GM03348 (cell line): ENCODE results near the gene ESYT1.

ENCODE experiments used
- DNase-seq: peaks from one replicate; pipeline ENCODE4 v3.0.0; 2012; ENCODE audit warnings: low spot score

Gene ESYT1, protein sequence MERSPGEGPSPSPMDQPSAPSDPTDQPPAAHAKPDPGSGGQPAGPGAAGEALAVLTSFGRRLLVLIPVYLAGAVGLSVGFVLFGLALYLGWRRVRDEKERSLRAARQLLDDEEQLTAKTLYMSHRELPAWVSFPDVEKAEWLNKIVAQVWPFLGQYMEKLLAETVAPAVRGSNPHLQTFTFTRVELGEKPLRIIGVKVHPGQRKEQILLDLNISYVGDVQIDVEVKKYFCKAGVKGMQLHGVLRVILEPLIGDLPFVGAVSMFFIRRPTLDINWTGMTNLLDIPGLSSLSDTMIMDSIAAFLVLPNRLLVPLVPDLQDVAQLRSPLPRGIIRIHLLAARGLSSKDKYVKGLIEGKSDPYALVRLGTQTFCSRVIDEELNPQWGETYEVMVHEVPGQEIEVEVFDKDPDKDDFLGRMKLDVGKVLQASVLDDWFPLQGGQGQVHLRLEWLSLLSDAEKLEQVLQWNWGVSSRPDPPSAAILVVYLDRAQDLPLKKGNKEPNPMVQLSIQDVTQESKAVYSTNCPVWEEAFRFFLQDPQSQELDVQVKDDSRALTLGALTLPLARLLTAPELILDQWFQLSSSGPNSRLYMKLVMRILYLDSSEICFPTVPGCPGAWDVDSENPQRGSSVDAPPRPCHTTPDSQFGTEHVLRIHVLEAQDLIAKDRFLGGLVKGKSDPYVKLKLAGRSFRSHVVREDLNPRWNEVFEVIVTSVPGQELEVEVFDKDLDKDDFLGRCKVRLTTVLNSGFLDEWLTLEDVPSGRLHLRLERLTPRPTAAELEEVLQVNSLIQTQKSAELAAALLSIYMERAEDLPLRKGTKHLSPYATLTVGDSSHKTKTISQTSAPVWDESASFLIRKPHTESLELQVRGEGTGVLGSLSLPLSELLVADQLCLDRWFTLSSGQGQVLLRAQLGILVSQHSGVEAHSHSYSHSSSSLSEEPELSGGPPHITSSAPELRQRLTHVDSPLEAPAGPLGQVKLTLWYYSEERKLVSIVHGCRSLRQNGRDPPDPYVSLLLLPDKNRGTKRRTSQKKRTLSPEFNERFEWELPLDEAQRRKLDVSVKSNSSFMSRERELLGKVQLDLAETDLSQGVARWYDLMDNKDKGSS

DNA sequence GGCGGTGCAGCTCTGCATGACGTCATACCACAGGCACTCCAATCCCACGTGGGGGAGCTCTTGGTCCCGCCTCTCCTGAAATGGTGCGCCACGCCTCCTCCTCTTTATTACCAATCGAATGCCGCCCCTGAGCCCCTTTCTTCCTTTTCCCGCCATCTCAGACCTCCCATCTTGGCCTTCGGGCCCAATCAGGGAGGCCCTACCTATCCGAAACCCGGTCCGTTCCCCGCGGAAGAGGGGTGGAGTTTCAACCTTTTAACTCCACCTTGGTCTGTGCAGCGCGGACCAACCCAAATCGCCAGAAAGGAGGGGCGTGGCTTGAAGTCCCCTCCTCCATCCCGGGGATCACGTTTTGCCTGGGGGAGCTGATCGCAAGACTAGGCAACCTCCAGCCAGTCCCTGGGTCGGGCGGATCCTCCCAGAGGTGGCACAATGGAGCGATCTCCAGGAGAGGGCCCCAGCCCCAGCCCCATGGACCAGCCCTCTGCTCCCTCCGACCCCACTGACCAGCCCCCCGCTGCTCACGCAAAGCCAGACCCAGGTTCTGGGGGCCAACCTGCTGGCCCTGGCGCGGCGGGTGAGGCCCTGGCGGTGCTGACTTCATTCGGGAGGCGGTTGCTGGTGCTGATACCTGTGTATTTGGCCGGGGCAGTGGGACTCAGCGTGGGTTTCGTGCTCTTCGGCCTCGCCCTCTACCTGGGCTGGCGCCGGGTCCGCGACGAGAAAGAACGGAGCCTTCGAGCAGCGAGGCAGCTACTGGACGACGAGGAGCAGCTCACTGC is at the start of gene ESYT1:
TSS of gene ESYT1 (plus strand) at position 380 of the 782 bp plus-strand sequence. CDS start at position 433, 53 bp downstream.
- peak; percentile 97 for DNase-seq

DNA sequence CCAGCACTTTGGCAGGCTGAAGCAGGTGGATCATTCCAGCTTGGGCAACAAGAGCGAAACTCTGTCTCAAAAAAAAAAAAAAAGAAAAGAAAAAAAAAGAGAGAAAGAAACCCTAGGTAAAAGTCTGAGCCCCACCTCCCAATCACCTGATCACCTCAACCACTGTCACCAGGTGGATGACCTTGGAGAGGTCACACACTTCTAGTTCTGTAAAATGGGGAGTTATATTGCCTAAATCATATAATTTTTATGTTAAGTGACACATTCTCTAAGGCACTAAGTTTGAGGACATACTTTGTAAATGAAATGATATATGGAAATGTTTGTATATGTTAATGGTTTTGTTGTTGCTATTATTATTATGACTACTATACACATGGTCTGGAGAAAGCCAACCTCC is 49.6 kb upstream of the ESYT1 start:
- no peak for DNase-seq

DNA sequence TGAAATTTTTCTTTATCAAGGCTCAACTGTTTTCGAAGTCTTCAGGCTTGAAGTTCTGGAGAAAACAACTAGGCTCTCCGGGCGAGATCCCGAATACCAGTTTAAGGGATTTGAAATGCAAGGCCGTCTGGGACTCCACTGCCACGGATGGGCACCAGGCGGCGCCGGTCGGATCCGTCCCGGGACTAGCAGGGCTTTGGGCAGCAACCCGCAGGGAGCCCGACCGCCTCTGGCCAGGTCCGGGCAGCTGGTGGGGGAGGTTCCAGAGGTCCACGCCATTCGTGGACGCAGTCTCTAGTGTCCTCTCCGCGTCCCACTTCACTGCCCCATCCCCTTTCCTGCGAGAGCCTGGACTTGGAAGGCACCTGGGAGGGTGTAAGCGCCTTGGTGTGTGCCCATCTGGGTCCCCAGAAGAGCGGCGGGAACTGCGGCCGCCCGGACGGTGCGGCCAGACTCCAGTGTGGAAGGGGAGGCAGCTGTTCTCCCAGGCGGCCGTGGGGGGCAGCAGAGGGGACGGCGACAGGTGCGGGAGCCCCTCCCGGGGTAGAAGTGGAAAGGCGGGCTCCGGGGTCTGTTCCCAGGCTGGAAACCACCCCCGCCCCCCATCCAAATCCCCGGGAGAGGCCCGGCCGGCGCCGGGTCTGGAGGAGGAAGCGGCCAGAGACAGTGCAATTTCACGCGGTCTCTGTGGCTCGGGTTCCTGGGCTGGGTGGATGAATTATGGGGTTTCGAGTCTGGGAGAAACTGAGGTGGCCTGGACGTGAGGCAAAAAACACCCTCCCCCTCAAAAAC is 48.9 kb upstream of the ESYT1 start:
- DNase-seq: peak; percentile 90

DNA sequence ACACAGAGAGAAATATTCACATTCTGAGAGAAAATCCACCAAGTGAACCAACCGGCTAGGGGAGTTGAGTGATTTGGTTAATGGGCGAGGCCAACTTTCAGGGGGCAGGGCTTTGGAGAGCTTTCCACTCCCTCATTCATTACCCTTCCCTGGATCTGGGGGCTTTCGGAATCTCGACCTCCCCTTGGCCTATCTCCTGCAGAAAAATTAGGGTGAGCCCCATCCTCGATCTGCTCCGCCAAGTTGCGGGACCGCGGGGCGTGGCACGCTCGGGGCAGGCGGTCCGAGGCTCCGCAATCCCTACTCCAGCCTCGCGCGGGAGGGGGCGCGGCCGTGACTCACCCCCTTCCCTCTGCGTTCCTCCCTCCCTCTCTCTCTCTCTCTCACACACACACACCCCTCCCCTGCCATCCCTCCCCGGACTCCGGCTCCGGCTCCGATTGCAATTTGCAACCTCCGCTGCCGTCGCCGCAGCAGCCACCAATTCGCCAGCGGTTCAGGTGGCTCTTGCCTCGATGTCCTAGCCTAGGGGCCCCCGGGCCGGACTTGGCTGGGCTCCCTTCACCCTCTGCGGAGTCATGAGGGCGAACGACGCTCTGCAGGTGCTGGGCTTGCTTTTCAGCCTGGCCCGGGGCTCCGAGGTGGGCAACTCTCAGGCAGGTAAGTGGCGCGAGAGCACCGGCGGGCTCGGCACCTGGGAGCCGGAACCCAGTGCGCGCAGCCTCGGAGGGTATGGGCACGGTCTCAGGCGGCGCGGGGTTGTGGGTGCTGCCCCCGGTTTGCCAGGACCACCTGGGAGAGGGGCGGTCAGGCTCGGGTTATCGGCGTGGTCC is 48.1 kb upstream of the ESYT1 start, which contains the start of gene ERBB3:
TSS of gene ERBB3 (plus strand) at position 443 of the 833 bp plus-strand sequence. CDS start at position 579, 136 bp downstream.
- peak; percentile 94 for DNase-seq

DNA sequence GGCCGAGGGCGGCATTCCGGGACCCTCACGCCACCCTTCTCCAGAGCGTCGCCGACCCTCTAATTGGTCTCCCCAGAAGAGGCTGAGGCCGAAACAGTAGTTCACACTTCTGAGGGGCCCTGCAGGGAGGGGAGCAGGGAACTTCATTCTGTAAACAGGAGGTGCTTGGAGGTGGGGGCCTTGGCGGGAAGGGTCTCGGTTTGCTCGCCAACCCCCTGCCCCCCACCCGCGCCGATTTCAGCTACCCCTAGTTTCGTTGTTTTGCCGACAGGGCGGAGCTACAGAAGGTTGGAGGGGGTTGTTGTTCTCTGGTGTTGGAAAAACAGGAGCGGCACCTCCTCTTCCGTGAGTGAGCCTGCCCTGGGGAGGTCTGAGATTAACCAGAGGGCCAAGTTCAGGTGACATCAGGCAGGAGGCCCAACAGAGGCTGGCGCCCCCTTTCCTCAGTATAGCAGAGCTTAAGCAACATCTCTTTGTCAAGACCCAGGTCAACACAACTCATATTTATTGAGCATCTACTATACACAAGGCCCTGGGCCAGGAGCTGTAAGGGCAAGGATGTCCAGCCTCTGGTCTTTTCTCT is 47.4 kb upstream of the ESYT1 start:
- DNase-seq: no peak

DNA sequence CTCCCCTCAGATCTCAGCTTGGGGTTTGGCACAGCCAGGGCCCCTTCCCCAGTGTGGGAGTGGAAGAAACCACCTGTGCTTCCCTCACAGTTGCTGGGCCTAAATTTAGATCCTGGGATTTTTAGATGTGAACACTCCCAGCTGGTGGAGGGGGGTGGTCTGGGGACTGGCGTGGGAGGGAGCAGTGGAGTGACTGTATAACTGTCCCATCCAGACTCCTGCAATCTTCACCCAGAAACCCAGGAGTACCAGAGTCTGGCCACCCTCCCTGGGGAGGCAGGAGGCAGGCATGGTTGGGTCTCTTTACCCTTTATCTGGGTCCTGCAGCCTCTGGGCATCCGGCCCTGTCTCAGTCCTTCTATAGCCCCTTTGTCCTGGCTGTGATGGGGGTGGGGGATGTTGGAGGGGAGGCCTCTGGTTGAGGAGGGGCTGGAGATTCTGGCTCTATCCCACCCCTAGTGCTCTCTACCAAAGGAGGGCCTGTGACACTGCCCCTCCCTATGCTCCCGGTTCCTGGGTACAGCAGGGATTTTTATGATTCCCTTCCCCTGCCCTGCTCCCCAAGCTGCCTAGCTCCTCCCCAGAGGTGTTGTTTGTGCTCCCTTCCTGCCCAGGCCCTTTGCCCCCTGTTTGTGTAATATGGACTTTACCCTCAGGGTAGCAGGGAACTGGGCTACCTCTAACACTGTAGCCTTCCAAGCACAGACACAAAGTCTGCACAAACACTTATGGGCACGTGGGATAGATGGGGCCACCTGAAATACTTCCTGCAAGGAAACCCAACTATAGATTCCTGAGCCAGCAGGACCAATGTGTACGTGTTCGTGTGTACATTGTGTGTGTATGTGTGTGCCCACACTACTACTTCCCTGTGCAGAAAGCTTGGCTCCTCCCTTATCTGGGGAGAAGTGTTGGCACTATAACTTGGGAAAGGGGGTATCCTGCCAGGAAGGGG is 46.4 kb upstream of the ESYT1 start:
- no peak for DNase-seq

DNA sequence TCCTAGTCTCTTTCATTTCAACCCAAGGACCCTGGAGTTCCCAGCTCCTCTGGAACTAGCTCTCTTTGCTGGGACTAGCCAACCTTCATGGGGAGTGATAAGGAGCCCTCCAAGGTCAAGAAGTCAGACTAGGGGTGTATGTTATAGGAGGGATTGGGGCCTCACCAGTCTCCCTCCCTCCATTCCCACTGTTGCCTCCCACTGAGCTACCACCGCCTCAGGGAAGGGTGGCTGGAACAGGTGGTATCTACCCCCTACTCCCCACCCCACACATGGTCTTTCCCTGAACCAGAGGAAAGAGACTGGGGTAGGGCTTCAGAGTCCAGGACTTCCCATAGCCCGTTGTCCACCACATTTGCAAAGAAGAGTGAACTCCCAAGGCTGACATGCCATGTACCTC is 45.7 kb upstream of the ESYT1 start:
- DNase-seq: no peak

DNA sequence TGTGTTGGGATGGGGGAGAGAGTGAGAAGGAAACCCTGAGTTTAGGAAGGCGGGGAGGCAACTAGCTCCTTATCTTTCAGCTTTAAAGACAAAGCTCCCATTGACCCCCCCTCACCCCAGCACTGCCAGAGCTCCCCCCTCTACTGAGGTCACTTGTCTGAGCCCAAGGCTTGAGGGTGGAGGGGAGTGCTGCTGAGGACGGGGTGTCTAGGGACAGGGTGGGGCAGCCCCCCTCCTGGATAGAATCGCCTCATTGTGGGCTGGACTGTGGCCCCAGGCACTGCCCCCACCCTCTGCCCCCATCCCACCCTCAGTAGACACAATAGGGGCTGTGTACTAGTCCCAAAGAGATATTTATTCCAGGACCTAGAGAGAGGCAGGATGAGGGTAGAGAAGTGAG is 45.1 kb upstream of the ESYT1 start:
- no peak for DNase-seq

DNA sequence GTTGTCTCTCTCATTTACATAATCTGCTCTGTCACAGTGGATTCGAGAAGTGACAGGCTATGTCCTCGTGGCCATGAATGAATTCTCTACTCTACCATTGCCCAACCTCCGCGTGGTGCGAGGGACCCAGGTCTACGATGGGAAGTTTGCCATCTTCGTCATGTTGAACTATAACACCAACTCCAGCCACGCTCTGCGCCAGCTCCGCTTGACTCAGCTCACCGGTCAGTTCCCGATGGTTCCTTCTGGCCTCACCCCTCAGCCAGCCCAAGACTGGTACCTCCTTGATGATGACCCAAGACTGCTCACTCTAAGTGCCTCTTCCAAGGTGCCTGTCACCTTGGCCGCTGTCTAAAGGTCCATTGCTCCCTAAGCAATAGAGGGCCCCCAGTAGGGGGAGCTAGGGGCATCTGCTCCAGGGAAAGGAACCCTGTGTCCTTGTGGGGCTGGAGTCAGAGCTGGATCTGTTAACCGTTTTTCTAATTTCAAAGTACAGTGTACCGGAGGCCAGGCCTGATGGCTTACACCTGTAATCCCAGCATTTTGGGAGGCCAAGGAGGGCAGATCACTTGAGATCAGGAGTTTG is 43.0 kb upstream of the ESYT1 start:
- no peak for DNase-seq

DNA sequence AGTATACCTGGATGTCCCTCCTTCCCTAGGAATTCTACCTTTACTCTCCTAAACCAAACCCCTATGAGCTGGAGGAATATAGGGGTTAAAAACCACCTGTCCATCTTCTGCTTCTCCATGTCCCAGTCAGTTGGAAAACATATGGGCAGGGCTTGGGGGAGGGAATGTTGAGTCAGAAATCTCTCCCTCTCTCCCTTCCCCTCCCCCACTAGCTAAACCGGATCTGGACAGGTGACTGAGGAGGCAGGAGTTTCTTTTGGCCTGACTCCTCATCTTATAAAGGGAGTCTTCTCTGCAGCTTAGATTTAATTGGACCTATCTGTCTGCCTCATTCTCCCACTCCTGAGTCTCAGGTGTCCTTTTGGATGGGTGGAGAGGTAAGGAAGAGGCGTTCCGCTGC is 42.0 kb upstream of the ESYT1 start:
- DNase-seq: no peak

DNA sequence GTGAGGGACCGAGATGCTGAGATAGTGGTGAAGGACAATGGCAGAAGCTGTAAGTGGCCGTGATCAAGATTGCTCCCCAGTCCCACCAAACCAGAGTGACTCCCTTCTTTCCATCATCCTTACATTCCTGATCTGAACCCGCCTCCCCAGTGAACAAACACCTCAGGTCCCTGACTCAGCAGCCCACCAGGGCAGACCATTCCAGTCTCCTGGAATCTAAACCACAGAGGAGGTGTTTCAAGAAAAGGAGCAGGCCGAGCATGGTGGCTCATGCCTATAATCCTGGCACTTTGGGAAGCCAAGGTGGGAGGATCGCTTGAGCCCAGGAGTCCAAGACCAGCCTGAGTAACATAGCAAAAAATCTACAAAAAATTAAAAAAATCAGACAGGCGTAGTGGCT is 41.5 kb upstream of the ESYT1 start:
- DNase-seq: no peak

DNA sequence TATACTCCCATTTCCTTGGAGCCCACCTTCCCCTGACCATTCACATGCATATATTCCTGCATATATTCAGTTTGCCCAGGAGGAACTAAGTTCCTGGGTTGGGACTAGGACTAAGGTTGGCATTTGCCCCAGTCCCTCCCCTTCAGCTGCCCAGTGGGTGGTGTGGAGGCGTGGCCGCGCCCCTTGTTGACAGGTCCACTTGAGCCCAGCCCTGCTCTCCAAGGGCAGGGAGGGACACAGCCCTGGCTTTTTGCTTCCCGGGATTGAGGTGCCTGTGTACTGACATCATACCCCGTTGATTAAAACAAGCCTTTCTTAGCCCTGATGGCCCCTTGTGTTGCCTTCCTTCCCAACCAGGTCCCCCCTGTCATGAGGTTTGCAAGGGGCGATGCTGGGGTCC is 40.8 kb upstream of the ESYT1 start:
- no peak for DNase-seq

DNA sequence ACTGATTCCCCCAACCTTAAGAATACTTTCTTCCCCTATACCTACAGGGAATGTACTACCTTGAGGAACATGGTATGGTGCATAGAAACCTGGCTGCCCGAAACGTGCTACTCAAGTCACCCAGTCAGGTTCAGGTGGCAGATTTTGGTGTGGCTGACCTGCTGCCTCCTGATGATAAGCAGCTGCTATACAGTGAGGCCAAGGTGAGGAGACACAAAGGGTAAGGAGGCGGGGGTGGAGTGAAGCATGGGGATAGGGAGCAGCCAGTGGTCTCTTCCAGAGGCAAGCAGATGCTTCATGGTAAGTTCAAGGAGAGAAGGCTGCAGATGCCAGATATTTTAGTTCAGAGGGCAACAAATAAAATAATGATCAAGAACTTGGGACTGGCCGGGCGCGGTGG is 30.3 kb upstream of the ESYT1 start:
- no peak for DNase-seq

DNA sequence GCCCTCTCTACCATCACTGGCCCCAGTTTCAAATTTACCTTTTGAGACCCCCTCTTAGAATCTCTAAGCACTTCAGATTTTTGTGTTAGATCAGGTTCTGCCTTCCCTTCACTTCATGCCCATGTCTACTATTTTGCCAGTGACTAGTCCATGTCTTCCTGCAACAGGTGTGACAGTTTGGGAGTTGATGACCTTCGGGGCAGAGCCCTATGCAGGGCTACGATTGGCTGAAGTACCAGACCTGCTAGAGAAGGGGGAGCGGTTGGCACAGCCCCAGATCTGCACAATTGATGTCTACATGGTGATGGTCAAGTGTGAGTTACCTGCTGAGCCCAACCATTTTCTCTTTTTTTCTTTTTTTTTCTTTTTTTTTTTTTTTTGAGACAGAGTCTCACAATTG is 29.5 kb upstream of the ESYT1 start:
- no peak for DNase-seq

DNA sequence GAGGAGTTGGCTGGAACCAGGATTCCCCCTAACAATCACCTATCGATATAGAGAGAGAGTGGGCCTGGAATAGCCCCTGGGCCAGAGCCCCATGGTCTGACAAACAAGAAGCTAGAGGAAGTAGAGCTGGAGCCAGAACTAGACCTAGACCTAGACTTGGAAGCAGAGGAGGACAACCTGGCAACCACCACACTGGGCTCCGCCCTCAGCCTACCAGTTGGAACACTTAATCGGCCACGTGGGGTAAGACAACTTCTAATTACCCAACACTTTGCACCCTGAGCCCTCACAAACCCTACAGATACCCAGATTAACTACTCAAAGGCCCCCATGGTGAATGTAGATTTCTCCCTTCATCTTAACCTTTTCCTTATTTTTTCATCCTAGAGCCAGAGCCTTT is 28.3 kb upstream of the ESYT1 start:
- no peak for DNase-seq

DNA sequence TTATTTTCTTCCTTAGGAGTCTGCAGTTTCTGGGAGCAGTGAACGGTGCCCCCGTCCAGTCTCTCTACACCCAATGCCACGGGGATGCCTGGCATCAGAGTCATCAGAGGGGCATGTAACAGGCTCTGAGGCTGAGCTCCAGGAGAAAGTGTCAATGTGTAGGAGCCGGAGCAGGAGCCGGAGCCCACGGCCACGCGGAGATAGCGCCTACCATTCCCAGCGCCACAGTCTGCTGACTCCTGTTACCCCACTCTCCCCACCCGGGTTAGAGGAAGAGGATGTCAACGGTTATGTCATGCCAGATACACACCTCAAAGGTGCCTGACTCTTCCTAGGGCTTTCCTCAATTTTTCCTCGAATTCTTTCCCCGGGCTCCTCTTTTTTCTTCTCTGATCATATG is 27.0 kb upstream of the ESYT1 start:
- DNase-seq: no peak

DNA sequence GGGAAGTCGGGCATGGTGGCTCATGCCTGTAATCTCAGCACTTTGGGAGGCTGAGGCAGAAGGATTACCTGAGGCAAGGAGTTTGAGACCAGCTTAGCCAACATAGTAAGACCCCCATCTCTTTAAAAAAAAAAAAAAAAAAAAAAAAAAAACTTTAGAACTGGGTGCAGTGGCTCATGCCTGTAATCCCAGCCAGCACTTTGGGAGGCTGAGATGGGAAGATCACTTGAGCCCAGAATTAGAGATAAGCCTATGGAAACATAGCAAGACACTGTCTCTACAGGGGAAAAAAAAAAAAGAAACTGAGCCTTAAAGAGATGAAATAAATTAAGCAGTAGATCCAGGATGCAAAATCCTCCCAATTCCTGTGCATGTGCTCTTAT is 25.4 kb upstream of the ESYT1 start:
- DNase-seq: no peak

DNA sequence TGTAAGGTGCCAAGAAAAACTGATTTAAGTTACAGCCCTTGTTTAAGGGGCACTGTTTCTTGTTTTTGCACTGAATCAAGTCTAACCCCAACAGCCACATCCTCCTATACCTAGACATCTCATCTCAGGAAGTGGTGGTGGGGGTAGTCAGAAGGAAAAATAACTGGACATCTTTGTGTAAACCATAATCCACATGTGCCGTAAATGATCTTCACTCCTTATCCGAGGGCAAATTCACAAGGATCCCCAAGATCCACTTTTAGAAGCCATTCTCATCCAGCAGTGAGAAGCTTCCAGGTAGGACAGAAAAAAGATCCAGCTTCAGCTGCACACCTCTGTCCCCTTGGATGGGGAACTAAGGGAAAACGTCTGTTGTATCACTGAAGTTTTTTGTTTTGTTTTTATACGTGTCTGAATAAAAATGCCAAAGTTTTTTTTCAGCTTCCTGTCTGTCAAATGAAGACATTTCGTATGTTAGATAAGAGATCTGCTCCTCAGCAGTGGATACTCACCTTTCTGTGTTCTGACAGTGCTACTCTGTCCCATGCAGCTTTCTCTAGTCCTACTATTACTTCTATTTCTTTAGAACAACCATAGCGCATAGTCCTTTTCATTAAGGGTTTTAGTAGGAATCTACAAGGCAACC is 24.9 kb upstream of the ESYT1 start:
- no peak for DNase-seq
